Adrenal gland (tissue), 12 donors: Measurements from ENCODE around the gene SLC7A9. TPM values are rescaled to one million over a fixed set of nuclear protein-coding genes. Genes with fewer than 3 reads are reported as not detected.

ENCODE experiments used
- DNase-seq, 7 donors: peaks; one replicate each; pipeline ENCODE4 v3.0.0-alpha.2; 2019 to 2020
- H3K27ac ChIP-seq, 5 donors: fragments of 200-600 bp; sonication (generic) in 4 of 5; 1 replicate in 3 of 5; 2 replicates in 2 of 5; pipeline versions ENCODE4 v1.5.1 to v1.8.0; 2016 to 2020; ENCODE audit warnings: mild to moderate bottlenecking in 1 of 5
- H3K27me3 ChIP-seq: fragments of 200-600 bp; 2 replicates; pipeline ENCODE4 v1.8.0; 2021
- H3K36me3 ChIP-seq, 2 donors: fragments of 200-600 bp; replicated peaks in 1 of 2; 1 replicate in 1 of 2; 2 replicates in 1 of 2; pipeline versions ENCODE4 v1.5.1 to v1.8.0; 2018 to 2022
- H3K4me1 ChIP-seq, 2 donors: fragments of 200-600 bp; replicated peaks in 1 of 2; 1 replicate in 1 of 2; 2 replicates in 1 of 2; pipeline versions ENCODE4 v1.5.1 to v1.8.0; 2018 to 2021
- H3K4me3 ChIP-seq, 4 donors: fragments of 200-600 bp; sonication (generic) in 3 of 4; one replicate each; pipeline ENCODE4 v1.5.1; 2016 to 2018
- H3K9me3 ChIP-seq, 3 donors: fragments of 200-600 bp; sonication (generic) in 1 of 3; replicated peaks in 1 of 3; 1 replicate in 2 of 3; 2 replicates in 1 of 3; pipeline versions ENCODE4 v1.5.1 to v1.8.0; 2016 to 2021
- POLR2A ChIP-seq, 2 donors: fragments of 450-650 bp; IDR thresholded peaks; one replicate each; pipeline ENCODE4 v1.6.1; 2017; ENCODE audit warnings: antibody characterized with exemption in 2 of 2, mild to moderate bottlenecking in 2 of 2, moderate library complexity in 1 of 2
- WGBS, 4 donors: extraction: QIAGEN DNeasy Blood & Tissue Kit in 2 of 4; methylation state at CpG; one replicate each; pipeline versions ENCODE4 v1.1.5 to v1.1.7; 2013 to 2017; 5-methylcytosine and 5-hydroxymethylcytosine counted together
- intact Hi-C, 2 donors: fragments of 100-400 bp; cut with DNase I; formaldehyde crosslinking; loops; one replicate each; pipeline versions ENCODE4 v1.14.1 to v1.15.0; 2022 to 2023
- polyA plus RNA-seq, 3 donors: library from polyadenylated mRNA; stranded (reverse); fragments of 200-250 nt in 2 of 3; fragments of 350-450 nt in 1 of 3; fragmentation: Illumina TruSeq in 1 of 3; extraction: RNeasy Lipid Tissue Mini Kit (QIAGEN cat#74804) in 1 of 3; gene quantifications; one replicate each; pipeline ENCODE4 v1.2.3, GENCODE V29; 2013 to 2014
- total RNA-seq, 9 donors: library from RNA; depleted of rRNA in 4 of 9; stranded (reverse); fragments of >200 nt in 4 of 9; fragments of 120-200 nt in 1 of 9; fragmentation: NEBNext Ultra II Directional in 1 of 9; extraction: Animal tissue kit (Norgen Biotek cat#: 25700) in 1 of 9; gene quantifications; one replicate each; pipeline versions ENCODE4 v1.1.0 to v1.2.4, GENCODE V29; 2013 to 2023
- TF ChIP-seq, protein P1 (sequence below), 6 experiments: fragments of 450-650 bp in 4 of 6; fragments of 200-600 bp in 2 of 6; sonication (generic) in 1 of 6; IDR thresholded peaks; 1 replicate in 5 of 6; 2 replicates in 1 of 6; pipeline versions ENCODE4 v1.5.1 to v1.8.0; 2016 to 2021; ENCODE audit warnings: antibody characterized with exemption in 6 of 6, mild to moderate bottlenecking in 2 of 6, moderate library complexity in 1 of 6
- donor health status: healthy with polysubstance abuse.
- donor health status: Bipolar disorder and iron deficiency.
- donor health status: DM: yes; HTN: yes; CAD: no.
- donor health status: DM: no; HTN: no; CAD: no.
- donor health status: DM: no; HTN: no; CAD: no.
- donor health status: DM: yes; HTN: yes; CAD: no.

SLC7A9 gene
- total and polyA plus RNA-seq, 12 donors, result 0.11 to 0.51 (median 0.48) TPM; not detected in 5

DNA sequence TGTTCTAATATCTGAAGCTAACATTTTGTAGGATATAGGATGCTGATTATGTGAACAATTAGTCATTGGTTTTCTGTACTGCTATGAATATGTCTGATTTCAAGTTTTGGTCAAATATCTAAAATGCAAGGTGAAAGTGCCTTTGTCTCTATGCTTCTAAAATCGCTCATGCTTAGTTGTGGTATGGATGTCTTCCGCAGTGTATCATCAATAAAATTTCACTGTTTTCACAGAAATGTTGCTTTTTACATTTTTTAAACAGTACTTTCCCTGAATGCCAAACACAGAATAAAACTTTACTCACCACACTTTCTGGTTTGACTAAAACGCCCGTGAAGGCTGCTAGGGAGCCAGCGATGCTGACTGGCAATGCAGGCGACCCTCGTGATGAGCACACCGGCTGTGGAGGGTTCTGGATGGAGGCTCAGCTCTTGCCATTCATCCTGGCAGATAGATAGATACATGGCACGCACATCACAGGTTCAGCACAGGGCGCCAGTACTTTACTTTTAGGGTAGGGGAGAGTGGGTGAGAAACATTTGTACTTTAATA lies 40.1 kb downstream of the SLC7A9 start:
- H3K36me3 ChIP-seq, result no peaks in the 10 kb centered on the region
- no peaks in the 10 kb centered on the region for H3K4me1 ChIP-seq
- H3K27me3 ChIP-seq, result no peaks in the 10 kb centered on the region
- H3K27ac ChIP-seq, result no peak overlapping the region
- TF ChIP-seq POLR2A (IDR thresholded peaks at IDR 0.05), result no peak
- TF ChIP-seq, protein P1, sequence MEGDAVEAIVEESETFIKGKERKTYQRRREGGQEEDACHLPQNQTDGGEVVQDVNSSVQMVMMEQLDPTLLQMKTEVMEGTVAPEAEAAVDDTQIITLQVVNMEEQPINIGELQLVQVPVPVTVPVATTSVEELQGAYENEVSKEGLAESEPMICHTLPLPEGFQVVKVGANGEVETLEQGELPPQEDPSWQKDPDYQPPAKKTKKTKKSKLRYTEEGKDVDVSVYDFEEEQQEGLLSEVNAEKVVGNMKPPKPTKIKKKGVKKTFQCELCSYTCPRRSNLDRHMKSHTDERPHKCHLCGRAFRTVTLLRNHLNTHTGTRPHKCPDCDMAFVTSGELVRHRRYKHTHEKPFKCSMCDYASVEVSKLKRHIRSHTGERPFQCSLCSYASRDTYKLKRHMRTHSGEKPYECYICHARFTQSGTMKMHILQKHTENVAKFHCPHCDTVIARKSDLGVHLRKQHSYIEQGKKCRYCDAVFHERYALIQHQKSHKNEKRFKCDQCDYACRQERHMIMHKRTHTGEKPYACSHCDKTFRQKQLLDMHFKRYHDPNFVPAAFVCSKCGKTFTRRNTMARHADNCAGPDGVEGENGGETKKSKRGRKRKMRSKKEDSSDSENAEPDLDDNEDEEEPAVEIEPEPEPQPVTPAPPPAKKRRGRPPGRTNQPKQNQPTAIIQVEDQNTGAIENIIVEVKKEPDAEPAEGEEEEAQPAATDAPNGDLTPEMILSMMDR (IDR thresholded peaks at IDR 0.05), result no peak
- intact Hi-C loops, result no loop called here
- WGBS, 4 donors, result 93 to 98% (median 95%) methylated on average over 10 of the region's 10 CpGs
- no peak for DNase-seq
- H3K4me3 ChIP-seq, result no peak overlapping the region
- H3K9me3 ChIP-seq, result no peaks in the 10 kb centered on the region

DNA sequence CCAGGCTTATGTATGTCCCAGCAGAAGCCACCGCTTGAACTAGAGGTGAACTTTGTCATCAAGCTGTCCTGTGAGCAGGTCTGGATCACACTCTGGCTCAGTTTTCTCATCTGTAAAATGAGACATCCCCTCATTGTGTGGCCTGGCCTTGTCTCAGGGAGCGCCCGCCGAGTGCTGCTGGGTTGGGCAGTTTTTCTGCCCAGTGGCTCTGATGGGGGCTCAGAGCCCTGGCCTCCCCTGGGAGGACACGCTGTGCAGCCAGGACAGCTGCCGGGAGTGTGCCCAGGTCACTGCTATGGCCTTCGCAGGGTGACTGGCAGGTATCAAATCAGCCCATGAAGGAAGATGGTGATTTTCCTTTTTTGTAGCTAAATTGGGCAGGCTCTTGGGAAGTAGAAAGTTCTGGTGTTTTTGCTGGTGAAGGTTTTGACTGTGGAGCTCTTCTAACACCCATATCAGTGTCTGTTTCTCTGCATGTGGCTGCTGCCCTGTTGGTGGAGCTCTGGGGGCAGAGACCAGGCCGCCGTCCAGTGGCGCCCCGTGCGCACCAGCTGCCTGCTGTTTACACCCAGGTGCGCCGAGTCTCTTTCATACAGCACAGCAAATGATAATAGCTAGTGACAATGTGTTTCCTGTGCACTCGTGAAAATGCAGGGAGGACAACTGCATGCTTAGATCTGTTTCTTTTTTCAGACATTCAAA lies 40.8 kb downstream of the SLC7A9 start:
- Histone ChIP-seq H3K27me3 (no peaks in the 10 kb centered on the region), H3K4me1 (no peaks in the 10 kb centered on the region), H3K36me3 (no peaks in the 10 kb centered on the region), H3K9me3 (no peaks in the 10 kb centered on the region), H3K27ac (no peak overlapping the region), H3K4me3 (no peak overlapping the region)
- no peak for TF ChIP-seq POLR2A (IDR thresholded peaks at IDR 0.05)
- TF ChIP-seq, protein P1 (IDR thresholded peaks at IDR 0.05), result no peak
- WGBS, 4 donors, result 92 to 97% (median 95%) methylated on average over 9 to 15 of the region's 15 CpGs
- peak in 1 of 7 donors; percentile 6 for DNase-seq
- intact Hi-C loops, result no loop called here

DNA sequence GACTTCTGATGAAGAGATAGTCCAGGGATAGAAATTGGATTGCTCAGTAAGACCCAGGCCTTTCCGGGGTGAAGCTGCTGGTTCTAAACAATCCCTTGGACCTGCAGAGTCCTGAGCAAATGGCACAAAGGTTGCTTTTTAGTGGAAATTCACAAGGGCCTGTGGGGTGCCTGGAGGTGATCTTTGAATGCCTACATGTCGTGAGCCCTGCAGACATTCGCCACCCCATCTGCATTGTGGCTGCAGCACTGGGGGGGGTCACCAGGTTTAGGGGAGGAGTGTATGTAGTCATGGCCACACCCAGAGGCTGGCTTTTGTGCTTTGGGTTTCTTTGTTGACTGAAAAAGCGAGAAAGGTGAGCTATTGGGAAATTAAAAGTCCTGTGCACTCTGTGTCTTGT lies 41.4 kb downstream of the SLC7A9 start:
- intact Hi-C loops, result no loop called here
- no peak for TF ChIP-seq POLR2A (IDR thresholded peaks at IDR 0.05)
- TF ChIP-seq, protein P1 (IDR thresholded peaks at IDR 0.05), result no peak
- H3K27ac ChIP-seq, result no peak overlapping the region
- peak in 1 of 7 donors; percentile 5 for DNase-seq
- H3K9me3 ChIP-seq, result no peaks in the 10 kb centered on the region
- H3K36me3 ChIP-seq, result no peaks in the 10 kb centered on the region
- no peaks in the 10 kb centered on the region for H3K4me1 ChIP-seq
- 93 to 98% (median 95%) methylated on average over 3 to 4 of the region's 4 CpGs for WGBS, 4 donors
- no peaks in the 10 kb centered on the region for H3K27me3 ChIP-seq
- no peak overlapping the region for H3K4me3 ChIP-seq

DNA sequence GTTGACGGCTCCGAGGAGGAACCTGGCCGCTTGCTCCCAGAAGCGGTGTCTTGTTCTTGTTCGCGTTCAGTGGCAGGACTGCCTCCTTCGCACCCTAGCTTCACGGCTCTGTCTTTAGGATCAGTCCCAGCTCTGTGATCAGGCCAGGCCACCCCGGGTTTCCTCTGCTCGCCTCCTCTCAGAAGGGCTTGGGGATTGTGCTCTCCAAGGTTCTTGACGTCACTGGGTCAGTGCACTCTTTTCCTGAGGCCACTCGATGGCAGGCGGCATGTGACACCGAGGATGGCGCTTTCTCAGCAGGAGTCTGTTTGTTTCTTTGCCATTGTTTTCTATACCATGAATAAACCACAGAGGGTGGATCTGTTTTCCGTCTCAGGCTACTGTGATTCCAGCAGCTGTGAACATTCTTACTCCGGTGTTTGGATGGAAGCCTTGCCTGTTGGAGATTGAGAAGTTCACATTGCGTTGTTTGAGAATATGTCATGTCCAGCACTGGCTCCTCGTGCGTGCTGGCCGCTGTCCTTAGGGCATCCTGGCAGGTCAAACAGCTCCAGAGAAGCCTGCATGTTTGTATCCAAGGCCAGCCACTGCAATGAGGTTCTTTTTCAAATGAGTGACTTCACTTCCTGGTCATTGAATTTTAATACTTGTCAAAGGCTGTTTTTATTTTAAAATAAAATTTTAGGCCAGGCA lies 44.5 kb downstream of the SLC7A9 start:
- H3K36me3 ChIP-seq, result no peaks in the 10 kb centered on the region
- intact Hi-C loops, result no loop called here
- H3K9me3 ChIP-seq, result no peaks in the 10 kb centered on the region
- 53 to 61% (median 56%) methylated on average over 10 to 21 of the region's 21 CpGs for WGBS, 4 donors
- H3K4me3 ChIP-seq, result no peak overlapping the region
- no peak for TF ChIP-seq POLR2A (IDR thresholded peaks at IDR 0.05)
- TF ChIP-seq, protein P1 (IDR thresholded peaks at IDR 0.05), result no peak
- H3K27ac ChIP-seq, result no peak overlapping the region
- DNase-seq, result peak in 2 of 7 donors; percentile 31 to 40
- H3K27me3 ChIP-seq, result no peaks in the 10 kb centered on the region
- H3K4me1 ChIP-seq, result no peaks in the 10 kb centered on the region
